ENCODE results near the gene C14orf119.

DNA sequence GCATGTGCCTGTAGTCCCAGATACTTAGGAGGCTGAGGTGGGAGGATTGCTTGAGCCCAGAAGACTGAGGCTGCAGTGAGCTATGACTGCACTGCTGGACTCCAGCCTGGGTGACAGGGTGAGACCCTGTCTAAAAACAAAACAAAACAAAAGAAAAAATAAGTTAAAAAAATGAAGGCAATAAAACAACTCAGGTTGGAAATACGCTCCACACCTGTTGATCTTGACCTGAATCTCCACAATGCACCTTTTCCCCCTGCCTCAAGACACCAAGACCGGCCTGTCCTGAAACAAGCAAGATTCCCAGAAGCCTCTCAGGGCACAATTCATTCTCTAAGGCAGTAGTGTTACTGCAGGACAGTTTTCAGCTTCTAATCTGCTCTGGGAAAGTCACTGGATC is 44.6 kb downstream of the C14orf119 start:
- TF ChIP-seq, protein P1, sequence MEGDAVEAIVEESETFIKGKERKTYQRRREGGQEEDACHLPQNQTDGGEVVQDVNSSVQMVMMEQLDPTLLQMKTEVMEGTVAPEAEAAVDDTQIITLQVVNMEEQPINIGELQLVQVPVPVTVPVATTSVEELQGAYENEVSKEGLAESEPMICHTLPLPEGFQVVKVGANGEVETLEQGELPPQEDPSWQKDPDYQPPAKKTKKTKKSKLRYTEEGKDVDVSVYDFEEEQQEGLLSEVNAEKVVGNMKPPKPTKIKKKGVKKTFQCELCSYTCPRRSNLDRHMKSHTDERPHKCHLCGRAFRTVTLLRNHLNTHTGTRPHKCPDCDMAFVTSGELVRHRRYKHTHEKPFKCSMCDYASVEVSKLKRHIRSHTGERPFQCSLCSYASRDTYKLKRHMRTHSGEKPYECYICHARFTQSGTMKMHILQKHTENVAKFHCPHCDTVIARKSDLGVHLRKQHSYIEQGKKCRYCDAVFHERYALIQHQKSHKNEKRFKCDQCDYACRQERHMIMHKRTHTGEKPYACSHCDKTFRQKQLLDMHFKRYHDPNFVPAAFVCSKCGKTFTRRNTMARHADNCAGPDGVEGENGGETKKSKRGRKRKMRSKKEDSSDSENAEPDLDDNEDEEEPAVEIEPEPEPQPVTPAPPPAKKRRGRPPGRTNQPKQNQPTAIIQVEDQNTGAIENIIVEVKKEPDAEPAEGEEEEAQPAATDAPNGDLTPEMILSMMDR (conservative IDR thresholded peaks at IDR 0.05; ENCODE audit: low read length): no peak
- TF ChIP-seq EZH2phosphoT487 (IDR thresholded peaks at IDR 0.05; ENCODE audit: borderline replicate concordance, low read depth, low read length): no peak

Data from OCI-LY7 (cell line).